Renal pelvis (tissue), 4 donors: ENCODE data around the gene IL25. TPM values are rescaled to one million over a fixed set of nuclear protein-coding genes. Genes with fewer than 3 reads are reported as not detected.
"Not testable (repeated sequence)": the region's sequence is repeated elsewhere in the genome, so short reads cannot be mapped to it uniquely, and the experiment has no call there.

ENCODE experiments used
- DNase-seq: peaks from one replicate; pipeline ENCODE4 v3.0.0-alpha.2; 2013
- polyA plus RNA-seq, 3 donors: library from polyadenylated mRNA; unstranded; fragments of 120-200 nt; gene quantifications; one replicate each; pipeline ENCODE4 v1.2.1, GENCODE V29; 2013; ENCODE audit not compliant: insufficient read length in 3 of 3

The IL25 gene
- polyA plus RNA-seq, 3 donors = not detected

- no peak for DNase-seq
Observed at GRCh38 chr14:23407516-23408306, 35.1 kb downstream of the IL25 start, which contains the start of gene MYH6. TSS of gene MYH6 (minus strand) at chr14:23408273. CDS start at chr14:23407223, 1,050 bp downstream.

GRCh38 chr14:23408307-23408630 lies 35.7 kb downstream of the IL25 start:
- DNase-seq = no peak

- DNase-seq = no peak
Observed at GRCh38 chr14:23409475-23409874, 36.9 kb downstream of the IL25 start.

- no peak for DNase-seq
Observed at GRCh38 chr14:23409966-23410635, 37.5 kb downstream of the IL25 start.

- no peak for DNase-seq
Observed at GRCh38 chr14:23411563-23412525, 39.2 kb downstream of the IL25 start.

GRCh38 chr14:23413681-23414080 lies 41.1 kb downstream of the IL25 start:
- DNase-seq = no peak

- DNase-seq = no peak
Observed at GRCh38 chr14:23414254-23414653, 41.6 kb downstream of the IL25 start.

- DNase-seq = no peak
Observed at GRCh38 chr14:23414906-23415820, 42.6 kb downstream of the IL25 start.

GRCh38 chr14:23415821-23416778 lies 43.5 kb downstream of the IL25 start:
- DNase-seq = no peak

- no peak for DNase-seq
Observed at GRCh38 chr14:23416801-23417200, 44.2 kb downstream of the IL25 start.

- DNase-seq = not testable (repeated sequence)
Observed at GRCh38 chr14:23417269-23417668, 44.7 kb downstream of the IL25 start.

GRCh38 chr14:23418021-23418420 lies 45.4 kb downstream of the IL25 start:
- no peak for DNase-seq

- not testable (repeated sequence) for DNase-seq
Observed at GRCh38 chr14:23419646-23420045, 47.0 kb downstream of the IL25 start.

- DNase-seq = no peak
Observed at GRCh38 chr14:23421594-23421993, 49.0 kb downstream of the IL25 start.

GRCh38 chr14:23423657-23424056 lies 51.0 kb downstream of the IL25 start:
- no peak for DNase-seq

GRCh38 chr14:23425169-23425568 lies 52.6 kb downstream of the IL25 start:
- DNase-seq = no peak

GRCh38 chr14:23425798-23426197 lies 53.2 kb downstream of the IL25 start:
- not testable (repeated sequence) for DNase-seq
